Measurements from ENCODE around the gene KAZALD1.
"Not testable (repeated sequence)": the region's sequence is repeated elsewhere in the genome, so short reads cannot be mapped to it uniquely, and the experiment has no call there.

Gene KAZALD1

DNA sequence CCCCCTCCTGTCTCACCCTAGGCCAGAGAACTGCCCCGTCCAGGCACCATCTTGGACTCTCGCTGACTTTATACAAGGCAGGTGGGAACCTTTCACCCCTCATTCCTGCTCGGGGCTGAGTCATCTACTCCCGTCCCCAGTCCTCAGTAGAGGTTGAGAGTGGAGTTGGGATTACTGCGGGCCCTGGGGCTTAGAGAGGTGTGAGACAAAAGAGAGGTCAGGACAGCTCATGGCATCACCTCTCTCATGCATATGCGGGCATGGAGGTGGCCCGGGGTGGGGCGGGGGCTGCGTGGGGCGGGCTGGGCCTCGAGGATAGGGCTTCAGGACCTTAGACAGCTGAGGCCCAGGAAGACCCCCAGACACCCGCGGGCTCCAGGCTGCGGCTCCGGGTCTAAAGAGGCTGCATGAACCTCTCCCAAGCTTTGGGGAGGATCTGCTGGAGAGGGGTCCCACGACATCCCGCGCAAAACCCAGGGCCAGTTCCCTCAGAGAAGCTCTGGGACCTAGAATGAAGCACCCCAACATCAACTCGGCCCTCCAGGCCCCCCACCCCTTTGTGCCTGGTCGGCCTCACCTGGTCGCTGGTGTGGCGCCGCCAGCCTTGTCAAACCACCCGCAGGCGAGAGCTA, 31.2 kb upstream of the KAZALD1 start:
- no peak for DNase-seq (ENCODE audit: low spot score)

- peak; percentile 65 for DNase-seq (ENCODE audit: low spot score)
Measured at GRCh38 chr10:101031128-101031795, 30.5 kb upstream of the KAZALD1 start, which contains the start of the genes PDZD7 and SFXN3. PDZD7 (minus strand) TSS chr10:101031129; CDS start chr10:101030219, 910 bp downstream. SFXN3 (plus strand) TSS chr10:101031234; CDS start chr10:101034695, 3,461 bp downstream.

DNA sequence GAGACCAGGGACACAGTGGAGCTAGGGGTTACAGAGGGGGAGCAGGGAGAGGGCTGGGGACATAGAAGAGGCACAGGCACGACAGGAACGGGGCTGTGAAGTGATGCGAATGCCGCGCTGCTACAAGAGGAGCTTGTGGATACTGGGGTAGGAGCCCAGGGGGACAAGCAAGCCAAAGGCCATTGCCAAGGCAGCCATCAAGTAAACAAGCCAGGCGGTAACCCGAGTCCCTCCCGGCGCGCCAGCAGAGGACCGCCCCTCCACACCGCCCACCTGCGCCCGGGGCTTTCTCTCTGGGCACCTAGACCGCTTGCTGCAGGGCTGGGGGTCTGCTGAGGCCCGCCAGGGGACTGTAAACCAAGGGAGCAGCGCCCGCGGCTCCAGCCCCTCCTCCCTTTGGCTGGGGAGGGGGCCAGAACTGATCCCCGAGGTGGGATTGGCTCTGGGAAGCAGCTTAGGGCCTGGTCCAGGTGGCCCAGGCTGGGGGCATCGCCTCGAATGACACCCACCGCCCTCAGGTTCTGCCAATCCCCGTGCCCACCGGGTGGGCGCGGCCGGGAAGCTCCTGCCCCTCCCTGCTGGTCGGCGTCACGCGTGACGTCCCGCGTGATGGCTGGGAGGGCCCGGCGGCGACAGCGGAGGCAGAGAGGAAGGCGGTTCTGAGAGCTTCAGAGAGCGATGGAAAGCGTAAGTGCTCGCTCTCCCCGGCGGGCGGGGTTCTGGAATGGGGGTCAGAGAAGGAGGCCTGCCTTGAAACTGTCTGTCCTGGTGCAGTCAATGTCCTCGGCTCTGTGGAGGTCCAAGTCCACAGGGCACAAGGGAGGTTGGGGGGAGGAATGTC, 29.8 kb upstream of the KAZALD1 start:
- no peak for DNase-seq (ENCODE audit: low spot score)

GRCh38 chr10:101032637-101033224, 29.1 kb upstream of the KAZALD1 start:
- DNase-seq (ENCODE audit: low spot score): no peak

DNA sequence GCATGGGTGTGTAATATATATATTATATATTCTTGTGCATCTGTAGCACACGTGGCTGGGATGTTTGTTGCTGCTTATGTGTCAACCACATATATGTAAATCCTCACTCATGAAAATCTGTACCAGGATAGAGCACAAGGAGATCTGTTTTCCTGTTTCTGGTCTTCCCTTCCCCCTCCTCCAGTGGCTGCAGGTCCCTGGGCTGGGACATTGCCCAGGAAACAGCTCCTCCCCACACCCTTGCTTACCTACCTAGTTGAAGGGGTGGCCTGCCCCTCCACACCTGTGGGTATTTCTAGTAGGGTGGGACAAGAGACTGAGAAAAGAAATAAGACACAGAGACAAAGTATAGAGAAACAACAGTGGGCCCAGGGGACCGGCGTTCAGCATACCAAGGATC, 28.5 kb upstream of the KAZALD1 start:
- no peak for DNase-seq (ENCODE audit: low spot score)

- DNase-seq (ENCODE audit: low spot score): not testable (repeated sequence)
Measured at GRCh38 chr10:101034404-101034803, 27.4 kb upstream of the KAZALD1 start.

DNA sequence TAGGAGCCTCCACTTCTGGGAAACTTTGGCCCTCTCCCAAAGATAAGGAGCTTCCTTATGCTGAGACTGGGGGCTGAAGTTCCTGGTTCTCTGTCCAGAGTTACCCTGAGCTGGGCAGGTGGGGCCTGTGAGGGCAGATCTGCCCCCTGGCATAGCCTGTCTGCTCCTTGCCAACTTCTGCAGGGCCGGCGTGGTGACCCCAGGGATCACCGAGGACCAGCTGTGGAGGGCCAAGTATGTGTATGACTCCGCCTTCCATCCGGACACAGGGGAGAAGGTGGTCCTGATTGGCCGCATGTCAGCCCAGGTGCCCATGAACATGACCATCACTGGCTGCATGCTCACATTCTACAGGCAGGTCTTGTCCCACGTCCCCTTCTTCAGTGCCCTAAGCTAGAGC, 26.5 kb upstream of the KAZALD1 start:
- no peak for DNase-seq (ENCODE audit: low spot score)

DNA sequence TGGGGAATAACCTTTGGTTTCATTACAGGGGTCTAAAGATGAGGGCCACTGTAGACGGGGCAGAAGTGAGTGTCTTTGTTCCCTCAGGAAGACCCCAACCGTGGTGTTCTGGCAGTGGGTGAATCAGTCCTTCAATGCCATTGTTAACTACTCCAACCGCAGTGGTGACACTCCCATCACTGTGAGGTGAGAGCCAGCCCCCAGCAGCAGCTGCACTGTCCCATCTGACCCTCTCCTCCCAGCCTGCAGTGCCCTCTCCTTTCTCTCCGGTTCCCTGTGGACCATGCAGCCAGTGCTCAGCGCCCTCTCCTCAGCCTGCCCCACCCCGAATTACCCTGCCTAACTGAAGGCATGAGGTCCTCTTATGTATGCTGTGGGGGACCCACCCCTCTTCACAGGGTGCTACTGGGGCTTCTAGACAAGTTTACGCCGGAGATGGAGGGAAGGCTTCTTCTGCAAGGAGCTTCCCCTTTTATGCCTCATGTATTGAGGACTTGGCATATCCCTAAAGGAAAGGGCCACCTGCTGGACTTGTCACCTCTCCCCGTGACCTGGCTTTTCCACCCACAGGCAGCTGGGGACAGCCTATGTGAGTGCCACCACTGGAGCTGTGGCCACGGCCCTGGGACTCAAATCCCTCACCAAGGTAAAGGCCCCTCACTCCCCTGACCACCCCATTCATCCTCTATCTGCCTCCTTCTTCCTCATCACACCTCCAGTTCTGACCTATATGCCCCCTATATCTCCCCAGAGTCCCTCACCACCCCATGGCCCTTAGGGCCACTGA, 25.7 kb upstream of the KAZALD1 start:
- DNase-seq (ENCODE audit: low spot score): no peak

DNA sequence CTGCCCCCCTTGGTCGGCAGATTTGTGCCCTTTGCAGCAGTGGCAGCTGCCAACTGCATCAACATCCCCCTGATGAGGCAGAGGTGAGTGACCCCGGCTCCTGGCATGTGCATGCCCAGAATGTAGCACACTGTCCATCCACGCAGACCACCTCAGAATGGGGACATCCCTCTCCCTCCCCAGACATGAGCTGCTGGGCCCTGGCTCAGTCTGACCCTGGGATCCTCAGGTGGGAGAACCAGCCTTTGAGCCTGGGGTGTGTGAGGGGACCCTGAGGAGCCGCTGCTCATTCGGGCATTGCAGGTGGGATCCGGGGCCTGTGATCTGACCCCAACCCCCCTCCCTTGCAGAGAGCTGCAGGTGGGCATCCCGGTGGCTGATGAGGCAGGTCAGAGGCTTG, 25.1 kb upstream of the KAZALD1 start:
- no peak for DNase-seq (ENCODE audit: low spot score)

GRCh38 chr10:101038484-101038883, 23.3 kb upstream of the KAZALD1 start:
- no peak for DNase-seq (ENCODE audit: low spot score)

DNA sequence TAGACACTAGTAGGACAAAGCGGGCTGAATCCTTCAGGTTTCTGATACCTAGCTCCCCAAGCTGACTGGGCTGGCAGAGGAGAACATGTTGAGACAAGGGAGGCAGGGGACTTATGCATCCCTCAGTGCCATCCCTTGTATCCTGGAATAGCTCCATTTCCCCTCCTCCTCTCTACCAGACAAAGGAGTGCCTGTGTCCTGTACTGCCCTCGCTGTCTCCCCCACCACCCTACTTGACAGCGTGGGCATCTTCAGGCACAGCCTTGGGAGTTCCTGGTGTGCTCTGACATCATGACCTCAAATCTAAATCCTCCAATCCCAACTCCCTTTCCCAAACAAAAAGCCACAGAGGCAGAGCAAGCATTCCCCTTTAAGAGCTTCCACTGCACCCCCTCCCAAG, 21.7 kb upstream of the KAZALD1 start:
- peak; percentile 92 for DNase-seq (ENCODE audit: low spot score)

DNA sequence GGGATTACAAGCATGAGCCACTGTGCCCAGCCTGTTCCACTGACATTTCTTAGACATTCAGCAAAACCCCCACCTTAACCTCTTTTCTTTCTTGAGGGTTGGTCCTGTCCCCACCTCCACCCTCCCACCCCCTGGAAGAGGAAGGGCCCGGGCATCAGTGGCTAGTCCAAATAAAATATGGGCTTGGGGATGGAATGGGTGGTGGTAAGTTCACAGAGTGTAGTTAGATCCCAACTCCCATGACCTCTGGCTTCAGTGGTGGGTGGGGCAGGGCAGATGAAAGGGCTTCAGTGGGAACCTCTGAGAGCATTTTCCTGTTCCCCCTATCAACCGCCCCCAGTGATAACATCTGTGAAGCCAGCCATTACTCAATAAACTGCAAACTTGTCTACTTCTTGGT, 20.9 kb upstream of the KAZALD1 start:
- DNase-seq (ENCODE audit: low spot score): no peak

- DNase-seq (ENCODE audit: low spot score): peak; percentile 61
Measured at GRCh38 chr10:101041252-101041761, 20.5 kb upstream of the KAZALD1 start.

DNA sequence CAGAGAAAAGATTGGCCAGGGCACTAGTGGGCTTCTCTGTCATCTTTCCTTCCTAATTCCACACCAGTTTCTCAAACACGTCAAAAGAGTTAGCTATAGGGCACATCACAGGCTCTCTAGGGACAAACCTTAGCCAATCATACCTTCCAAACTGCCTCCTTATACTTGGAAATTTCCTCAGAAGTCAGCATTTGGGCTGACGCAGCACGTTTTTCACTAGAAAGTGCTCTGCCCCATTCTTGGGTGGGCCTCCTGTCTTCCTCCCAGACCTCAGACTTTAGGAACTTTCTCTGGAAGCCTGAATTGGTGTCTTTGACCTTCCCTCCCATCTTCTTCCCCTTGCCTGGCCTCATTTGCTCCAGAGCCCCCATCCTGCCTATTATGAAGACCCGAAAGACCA, 19.7 kb upstream of the KAZALD1 start:
- DNase-seq (ENCODE audit: low spot score): no peak

DNA sequence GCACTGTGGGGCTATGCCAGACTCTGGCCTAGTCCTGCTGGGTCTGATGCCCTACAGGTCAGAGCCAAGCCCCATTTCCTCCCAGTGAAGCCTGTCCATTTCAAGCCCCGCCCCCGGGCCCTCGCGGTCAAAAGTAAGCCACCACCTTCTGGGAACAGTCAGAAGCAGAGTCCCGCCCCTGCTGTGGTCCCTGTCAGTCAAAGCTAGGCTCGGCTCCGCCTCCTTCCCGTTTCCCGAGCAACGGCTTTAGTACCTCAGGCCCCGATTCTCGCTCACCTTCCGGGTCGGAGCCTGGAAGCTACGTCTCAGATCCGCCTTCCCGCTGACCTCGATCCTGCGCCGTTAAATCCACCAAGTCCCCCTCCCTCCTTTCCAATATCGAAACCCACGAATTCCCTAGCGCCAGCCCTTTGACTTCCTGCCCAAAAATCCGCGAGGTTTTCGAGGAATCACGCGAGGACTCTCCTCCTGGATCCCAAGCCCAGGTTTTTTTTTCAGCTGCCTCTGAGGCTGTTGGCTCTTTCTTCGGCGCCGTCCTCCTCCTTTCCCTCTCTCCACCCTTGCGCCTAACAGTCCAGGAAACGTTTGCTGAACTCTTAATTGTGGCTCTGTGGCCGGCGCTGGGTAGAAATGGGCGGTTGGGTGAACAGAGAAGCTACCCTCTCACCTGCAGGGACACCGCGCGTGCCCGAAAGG, 19.0 kb upstream of the KAZALD1 start:
- DNase-seq (ENCODE audit: low spot score): peak; percentile 93

DNA sequence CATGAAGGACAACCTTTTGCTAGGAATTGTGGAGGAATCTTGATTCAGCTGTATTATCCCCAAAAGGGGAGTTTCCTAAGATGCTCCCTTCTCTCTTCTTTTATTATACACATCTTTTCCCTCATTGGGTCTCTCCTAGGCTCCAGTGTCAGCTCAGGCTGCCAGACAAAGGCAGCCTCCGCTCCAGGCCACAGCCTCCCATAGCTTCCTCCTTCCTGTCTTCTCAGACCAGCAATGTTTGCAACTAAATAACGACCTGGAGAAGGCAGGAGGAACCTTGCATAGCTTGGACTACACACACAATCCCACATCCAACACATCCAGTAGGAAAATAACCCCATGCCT, 18.5 kb upstream of the KAZALD1 start:
- no peak for DNase-seq (ENCODE audit: low spot score)

GRCh38 chr10:101044117-101044516, 17.7 kb upstream of the KAZALD1 start:
- no peak for DNase-seq (ENCODE audit: low spot score)

DNA sequence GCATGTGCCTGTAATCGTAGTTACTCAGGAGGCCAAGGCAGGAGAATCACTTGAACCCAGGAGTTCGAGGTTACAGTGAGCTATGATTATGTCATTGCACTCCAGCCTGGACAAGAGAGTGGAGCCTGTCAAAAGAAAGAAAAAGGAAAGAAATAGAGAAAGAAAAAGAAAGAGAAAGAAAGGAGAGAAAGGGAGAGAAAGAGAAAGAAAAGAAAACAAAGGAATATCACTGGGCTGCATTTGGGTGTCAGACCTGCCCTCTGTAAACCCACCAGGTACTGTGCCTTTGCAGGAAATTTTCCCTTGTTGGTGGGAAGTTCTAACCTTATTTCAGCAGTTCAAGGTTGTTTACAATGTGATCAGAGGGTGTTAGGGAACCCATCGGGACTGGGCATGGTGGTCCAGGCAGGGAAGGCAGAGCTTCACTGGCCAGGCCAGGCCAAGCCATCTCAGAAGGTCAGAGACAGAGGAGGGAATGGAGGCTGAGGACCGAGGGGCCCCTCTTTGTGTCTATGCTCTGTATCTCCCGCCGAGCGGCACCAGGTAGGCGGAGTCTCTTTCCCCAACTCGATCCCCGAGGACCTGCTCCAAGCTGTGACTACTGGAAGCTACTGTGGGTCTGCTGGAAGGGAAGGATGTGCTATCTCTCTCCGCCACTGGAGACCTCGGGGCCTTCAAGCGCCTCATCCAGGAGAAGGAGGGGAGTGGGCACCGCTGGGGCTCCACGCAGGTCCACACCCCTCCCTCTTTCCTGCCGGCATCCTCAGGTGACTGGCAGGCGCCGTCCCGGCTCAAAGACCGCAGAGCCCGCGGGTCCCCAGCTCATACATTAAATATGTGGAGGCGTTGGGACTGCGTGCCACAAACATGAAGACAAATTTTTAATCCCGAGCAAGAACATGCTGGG, 15.2 kb upstream of the KAZALD1 start:
- no peak for DNase-seq (ENCODE audit: low spot score)

DNA sequence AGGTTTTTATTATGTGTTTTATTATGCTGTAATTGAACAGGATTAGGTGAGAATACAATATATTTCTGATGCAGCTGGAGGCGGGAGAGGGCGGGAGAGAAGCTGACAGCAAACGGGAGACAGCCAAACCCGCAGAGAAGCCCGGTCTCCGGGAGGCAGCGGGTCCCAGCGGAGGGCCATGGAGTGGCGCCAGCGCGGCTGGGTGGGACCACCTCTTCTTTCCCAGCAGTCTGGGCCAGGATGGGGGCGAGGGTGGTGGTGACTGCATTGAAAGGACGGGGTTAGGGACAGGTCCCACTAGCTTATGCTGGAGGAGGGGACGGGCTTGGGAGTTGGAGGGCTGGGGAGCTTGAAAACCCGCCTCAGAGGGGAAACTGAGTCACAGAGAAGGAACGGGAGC, 14.5 kb upstream of the KAZALD1 start:
- no peak for DNase-seq (ENCODE audit: low spot score)
